ENCODE measurements around the gene ARSG.
A peak's percentile ranks its signal among the peaks of the same experiment; 100 is the strongest.

ARSG gene

GRCh38 chr17:68456339-68457167 lies 165.3 kb downstream of the ARSG start:
- DNase-seq, result no peak

GRCh38 chr17:68457168-68457538 lies 165.9 kb downstream of the ARSG start, which contains the start of gene WIPI1:
Gene WIPI1 (minus strand): TSS chr17:68457496. CDS start chr17:68457421, 75 bp downstream.
- no peak for DNase-seq

GRCh38 chr17:68457539-68458259 lies 166.4 kb downstream of the ARSG start:
- peak; percentile 98 for DNase-seq

GRCh38 chr17:68458260-68459036 lies 167.2 kb downstream of the ARSG start:
- no peak for DNase-seq

GRCh38 chr17:68459037-68459639 lies 167.8 kb downstream of the ARSG start:
- no peak for DNase-seq

- DNase-seq, result no peak
Measured at GRCh38 chr17:68460146-68460545, 168.9 kb downstream of the ARSG start.

GRCh38 chr17:68460715-68461114 lies 169.4 kb downstream of the ARSG start:
- no peak for DNase-seq

- no peak for DNase-seq
Measured at GRCh38 chr17:68461122-68461539, 169.8 kb downstream of the ARSG start.

- no peak for DNase-seq
Measured at GRCh38 chr17:68461589-68461988, 170.3 kb downstream of the ARSG start.

GRCh38 chr17:68462381-68463210 lies 171.3 kb downstream of the ARSG start:
- DNase-seq, result peak; percentile 77

- no peak for DNase-seq
Measured at GRCh38 chr17:68463211-68464019, 172.1 kb downstream of the ARSG start.

GRCh38 chr17:68468334-68468733 lies 177.0 kb downstream of the ARSG start:
- DNase-seq, result no peak

GRCh38 chr17:68468788-68469187 lies 177.5 kb downstream of the ARSG start:
- no peak for DNase-seq
